ENCODE measurements around the gene RAD51D.
A peak's percentile ranks its signal among the peaks of the same experiment; 100 is the strongest.
"Not testable (repeated sequence)": the region's sequence is repeated elsewhere in the genome, so short reads cannot be mapped to it uniquely, and the experiment has no call there.

Gene RAD51D

GRCh38 chr17:35065880-35066279 is 53.8 kb downstream of the RAD51D start:
- no peak for DNase-seq (ENCODE audit: low read depth in 2 of 2)

- no peak for DNase-seq (ENCODE audit: low read depth in 2 of 2)
Observed at GRCh38 chr17:35064516-35065215, 55.0 kb downstream of the RAD51D start.

- DNase-seq (ENCODE audit: low read depth in 2 of 2), result peak; percentile 72 to 85
Observed at GRCh38 chr17:35063514-35064223, 56.0 kb downstream of the RAD51D start, which contains the start of gene RFFL. Gene RFFL (minus strand): TSS chr17:35063707. CDS start chr17:35026553, 37,154 bp downstream.

- DNase-seq (ENCODE audit: low read depth in 2 of 2), result no peak
Observed at GRCh38 chr17:35062308-35062707, 57.4 kb downstream of the RAD51D start.

GRCh38 chr17:35057332-35057915 is 62.2 kb downstream of the RAD51D start:
- DNase-seq (ENCODE audit: low read depth in 2 of 2), result no peak

- DNase-seq (ENCODE audit: low read depth in 2 of 2), result no peak
Observed at GRCh38 chr17:35056013-35056412, 63.6 kb downstream of the RAD51D start.

- DNase-seq (ENCODE audit: low read depth in 2 of 2), result no peak
Observed at GRCh38 chr17:35053204-35053603, 66.5 kb downstream of the RAD51D start.

GRCh38 chr17:35052780-35053179 is 66.9 kb downstream of the RAD51D start:
- no peak for DNase-seq (ENCODE audit: low read depth in 2 of 2)

- DNase-seq (ENCODE audit: low read depth in 2 of 2), result no peak
Observed at GRCh38 chr17:35052241-35052610, 67.4 kb downstream of the RAD51D start.

GRCh38 chr17:35051579-35052240 is 68.0 kb downstream of the RAD51D start:
- no peak for DNase-seq (ENCODE audit: low read depth in 2 of 2)

- DNase-seq (ENCODE audit: low read depth in 2 of 2), result no peak
Observed at GRCh38 chr17:35051183-35051578, 68.5 kb downstream of the RAD51D start.

GRCh38 chr17:35050170-35050569 is 69.5 kb downstream of the RAD51D start:
- DNase-seq (ENCODE audit: low read depth in 2 of 2), result no peak

GRCh38 chr17:35048685-35049379 is 70.8 kb downstream of the RAD51D start:
- DNase-seq (ENCODE audit: low read depth in 2 of 2), result no peak

- DNase-seq (ENCODE audit: low read depth in 2 of 2), result peak; percentile 30 to 51
Observed at GRCh38 chr17:35046740-35047283, 72.8 kb downstream of the RAD51D start.

GRCh38 chr17:35046245-35046644 is 73.4 kb downstream of the RAD51D start:
- DNase-seq (ENCODE audit: low read depth in 2 of 2), result no peak

- DNase-seq (ENCODE audit: low read depth in 2 of 2), result not testable (repeated sequence)
Observed at GRCh38 chr17:35045458-35045979, 74.1 kb downstream of the RAD51D start.

GRCh38 chr17:35044181-35044580 is 75.5 kb downstream of the RAD51D start:
- no peak for DNase-seq (ENCODE audit: low read depth in 2 of 2)
